IPS DF 19.7 (cell line): Measurements from ENCODE around the gene KLLN.
"Not testable (repeated sequence)": the region's sequence is repeated elsewhere in the genome, so short reads cannot be mapped to it uniquely, and the experiment has no call there.

ENCODE experiments used
- DNase-seq: peaks from one replicate; pipeline ENCODE4 v3.0.0-alpha.2; 2013; ENCODE audit warnings: low read depth, low spot score

Gene KLLN

GRCh38 chr10:87842776-87843497, 20.4 kb downstream of the KLLN start:
- no peak for DNase-seq

- DNase-seq: no peak
Observed at GRCh38 chr10:87842220-87842641, 21.1 kb downstream of the KLLN start.

GRCh38 chr10:87841186-87841585, 22.1 kb downstream of the KLLN start:
- DNase-seq: no peak

GRCh38 chr10:87838650-87839049, 24.7 kb downstream of the KLLN start:
- DNase-seq: no peak

GRCh38 chr10:87837445-87837844, 25.9 kb downstream of the KLLN start:
- no peak for DNase-seq

GRCh38 chr10:87836098-87836497, 27.2 kb downstream of the KLLN start:
- DNase-seq: no peak

GRCh38 chr10:87829986-87830729, 33.2 kb downstream of the KLLN start:
- DNase-seq: no peak

GRCh38 chr10:87829051-87829450, 34.3 kb downstream of the KLLN start:
- DNase-seq: not testable (repeated sequence)

GRCh38 chr10:87827681-87828080, 35.7 kb downstream of the KLLN start:
- DNase-seq: no peak

GRCh38 chr10:87826653-87827052, 36.7 kb downstream of the KLLN start:
- no peak for DNase-seq

GRCh38 chr10:87819289-87819585, 44.1 kb downstream of the KLLN start:
- DNase-seq: no peak

GRCh38 chr10:87818505-87819288, 44.6 kb downstream of the KLLN start:
- DNase-seq: no peak

GRCh38 chr10:87817609-87818504, 45.5 kb downstream of the KLLN start, which contains the start of gene ATAD1:
ATAD1 (minus strand) TSS chr10:87818226; CDS start chr10:87814599, 3,627 bp downstream.
- peak; percentile 57 for DNase-seq

- DNase-seq: no peak
Observed at GRCh38 chr10:87816898-87817608, 46.3 kb downstream of the KLLN start.

GRCh38 chr10:87816163-87816897, 47.0 kb downstream of the KLLN start:
- no peak for DNase-seq
